CD14-positive monocyte (primary cell): ENCODE measurements around the gene ODR4. TPM values are rescaled to one million over a fixed set of nuclear protein-coding genes. Genes with fewer than 3 reads are reported as not detected.

Source experiments
- DNase-seq, 3 donors: peaks; one replicate each; pipeline ENCODE4 v3.0.0-alpha.2; 2011 to 2022
- H2AFZ ChIP-seq: 2 replicates; pipeline ENCODE4 v1.6.0; 2012; ENCODE audit warnings: mild to moderate bottlenecking, low read depth, low read length, inconsistent platforms; ENCODE audit not compliant: insufficient read depth, poor library complexity, severe bottlenecking
- H3K27ac ChIP-seq, 2 donors: 1 replicate in 1 of 2; 2 replicates in 1 of 2; pipeline ENCODE4 v1.5.1; 2012 to 2013; ENCODE audit warnings: low read length in 2 of 2, control low read depth in 1 of 2, inconsistent platforms in 1 of 2, low read depth in 1 of 2, mild to moderate bottlenecking in 1 of 2
- H3K27me3 ChIP-seq, 2 donors: one replicate each; pipeline versions ENCODE4 v1.6.0 to v1.6.1; 2011 to 2013; ENCODE audit warnings: low read length in 2 of 2; ENCODE audit not compliant: control insufficient read depth in 2 of 2, insufficient read depth in 2 of 2
- H3K36me3 ChIP-seq, 2 donors: replicated peaks in 1 of 2; 1 replicate in 1 of 2; 2 replicates in 1 of 2; pipeline versions ENCODE4 v1.5.1 to v1.6.1; 2012 to 2013; ENCODE audit warnings: low read length in 2 of 2, control low read depth in 1 of 2, inconsistent platforms in 1 of 2, mild to moderate bottlenecking in 1 of 2; ENCODE audit not compliant: insufficient read depth in 2 of 2, control insufficient read depth in 1 of 2
- H3K4me1 ChIP-seq, 2 donors: 1 replicate in 1 of 2; 2 replicates in 1 of 2; pipeline versions ENCODE4 v1.5.1 to v1.6.1; 2012 to 2013; ENCODE audit warnings: low read length in 2 of 2, control low read depth in 1 of 2, inconsistent platforms in 1 of 2, mild to moderate bottlenecking in 1 of 2, moderate library complexity in 1 of 2; ENCODE audit not compliant: insufficient read depth in 2 of 2, control insufficient read depth in 1 of 2
- H3K4me2 ChIP-seq: replicated peaks from 2 replicates; pipeline ENCODE3; 2012; ENCODE audit warnings: low read length, moderate library complexity, mild to moderate bottlenecking; ENCODE audit not compliant: poor library complexity, severe bottlenecking; ENCODE audit errors: extremely low read depth
- H3K4me3 ChIP-seq, 3 experiments: fragments of 200-600 bp in 1 of 3; sonication (generic) in 1 of 3; replicated peaks in 1 of 3; 1 replicate in 2 of 3; 2 replicates in 1 of 3; pipeline ENCODE4 v1.5.1; 2011 to 2013; ENCODE audit warnings: low read length in 3 of 3, mild to moderate bottlenecking in 3 of 3, control low read depth in 2 of 3, low read depth in 2 of 3, inconsistent platforms in 1 of 3, moderate library complexity in 1 of 3
- H3K79me2 ChIP-seq: 2 replicates; pipeline ENCODE4 v1.6.0; 2012; ENCODE audit warnings: mild to moderate bottlenecking, control low read depth, inconsistent platforms, low read length, moderate library complexity; ENCODE audit not compliant: insufficient read depth
- H3K9ac ChIP-seq: 2 replicates; pipeline ENCODE4 v1.6.0; 2017; ENCODE audit warnings: low read length, mild to moderate bottlenecking; ENCODE audit not compliant: insufficient read depth, poor library complexity, severe bottlenecking
- H3K9me3 ChIP-seq, 2 donors: replicated peaks in 1 of 2; 1 replicate in 1 of 2; 2 replicates in 1 of 2; pipeline versions ENCODE4 v1.5.1 to v1.6.1; 2012 to 2013; ENCODE audit warnings: low read length in 2 of 2, control low read depth in 1 of 2; ENCODE audit not compliant: control insufficient read depth in 1 of 2, insufficient read depth in 1 of 2
- H4K20me1 ChIP-seq: 2 replicates; pipeline ENCODE4 v1.6.0; 2012; ENCODE audit warnings: mild to moderate bottlenecking, low read length, control low read depth, moderate library complexity; ENCODE audit not compliant: insufficient read depth
- H3K27ac Mint-ChIP-seq, 7 donors: one replicate each; pipeline ENCODE4 v1.8.0; 2020; ENCODE audit warnings: mild to moderate bottlenecking in 7 of 7, mixed read lengths in 7 of 7, moderate library complexity in 6 of 7, inconsistent platforms in 2 of 7
- H3K27me3 Mint-ChIP-seq, 3 donors: one replicate each; pipeline ENCODE4 v1.8.0; 2021 to 2022; ENCODE audit warnings: low read depth in 3 of 3, mild to moderate bottlenecking in 3 of 3, mixed read lengths in 3 of 3, moderate library complexity in 3 of 3, inconsistent platforms in 1 of 3
- H3K36me3 Mint-ChIP-seq, 2 donors: one replicate each; pipeline ENCODE4 v1.8.0; 2020; ENCODE audit warnings: mixed read lengths in 2 of 2, inconsistent platforms in 1 of 2, mild to moderate bottlenecking in 1 of 2
- H3K4me1 Mint-ChIP-seq: one replicate; pipeline ENCODE4 v1.8.0; 2020; ENCODE audit warnings: mild to moderate bottlenecking, mixed read lengths
- H3K4me3 Mint-ChIP-seq, 2 donors: one replicate each; pipeline ENCODE4 v1.8.0; 2020; ENCODE audit warnings: mild to moderate bottlenecking in 2 of 2, mixed read lengths in 2 of 2, moderate library complexity in 1 of 2
- H3K9me3 Mint-ChIP-seq, 7 donors: one replicate each; pipeline ENCODE4 v1.8.0; 2020 to 2022; ENCODE audit warnings: mixed read lengths in 7 of 7, mild to moderate bottlenecking in 6 of 7, moderate library complexity in 6 of 7, inconsistent platforms in 2 of 7
- CTCF ChIP-seq: fragments of 200-600 bp; IDR thresholded peaks from one replicate; pipeline ENCODE4 v1.8.0; 2022; ENCODE audit warnings: antibody characterized with exemption, mild to moderate bottlenecking
- WGBS: methylation state at CpG from one replicate; pipeline ENCODE4 v1.1.5; 2013; ENCODE audit warnings: missing lambda C conversion rate; ENCODE audit not compliant: insufficient coverage; 5-methylcytosine and 5-hydroxymethylcytosine counted together
- intact Hi-C, 2 donors: fragments of 100-400 bp; cut with micrococcal nuclease; formaldehyde crosslinking; loops; one replicate each; pipeline versions ENCODE4 v1.15.0 to v1.15.1; 2023
- polyA plus RNA-seq, 3 donors: library from polyadenylated mRNA; depleted of rRNA in 1 of 3; unstranded in 2 of 3; stranded (reverse) in 1 of 3; fragments of 300-500 nt in 2 of 3; fragments of >200 nt in 1 of 3; fragmentation: Illumina TruSeq in 2 of 3; gene quantifications; 1 replicate in 2 of 3; 2 replicates in 1 of 3; pipeline ENCODE4 v1.2.3, GENCODE V29; 2012 to 2021

Gene ODR4
- polyA plus RNA-seq, 3 donors: 6.4 to 10.1 (median 9.7) TPM

GRCh38 chr1:186327331-186327730 lies 48.3 kb upstream of the ODR4 start:
- Histone ChIP-seq H3K4me2 (no peak overlapping the region), H3K9me3 (no peaks in the 10 kb centered on the region), H4K20me1 (no peaks in the 10 kb centered on the region), H3K4me3 (no peak overlapping the region), H3K79me2 (no peaks in the 10 kb centered on the region), H3K4me1 (no peaks in the 10 kb centered on the region), H2AFZ (no peak overlapping the region), H3K9ac (no peak overlapping the region), H3K27me3 (no peaks in the 10 kb centered on the region), H3K36me3 (peaks cover 90 to 96% of the 10 kb centered on the region in 2 donors), H3K27ac (no peak overlapping the region)
- no peaks in the 10 kb centered on the region for H3K4me1 Mint-ChIP-seq
- no CpG with 5 or more reads among the region's 1 CpG for WGBS
- DNase-seq: no peak
- H3K27ac Mint-ChIP-seq: no peak overlapping the region
- H3K9me3 Mint-ChIP-seq: no peaks in the 10 kb centered on the region
- no peak overlapping the region for H3K4me3 Mint-ChIP-seq
- intact Hi-C loops: no loop called here
- peaks cover 79 to 81% of the 10 kb centered on the region in 2 donors for H3K36me3 Mint-ChIP-seq
- TF ChIP-seq CTCF: no peak
- no peaks in the 10 kb centered on the region for H3K27me3 Mint-ChIP-seq

- peaks cover 80 to 87% of the 10 kb centered on the region in 2 donors for H3K36me3 Mint-ChIP-seq
- H3K4me1 Mint-ChIP-seq: no peaks in the 10 kb centered on the region
- no peaks in the 10 kb centered on the region for H3K4me1 ChIP-seq
- H3K9me3 ChIP-seq: no peaks in the 10 kb centered on the region
- H3K79me2 ChIP-seq: no peaks in the 10 kb centered on the region
- peak; percentile 69 for TF ChIP-seq CTCF
- no peak overlapping the region for H3K4me3 Mint-ChIP-seq
- H3K27me3 Mint-ChIP-seq: no peaks in the 10 kb centered on the region
- H3K9ac ChIP-seq: no peak overlapping the region
- no peak overlapping the region for H3K4me2 ChIP-seq
- peaks cover 91 to 96% of the 10 kb centered on the region in 2 donors for H3K36me3 ChIP-seq
- WGBS: no CpG with 5 or more reads among the region's 1 CpG
- H3K27me3 ChIP-seq: no peaks in the 10 kb centered on the region
- no peak overlapping the region for H3K27ac Mint-ChIP-seq
- no peak overlapping the region for H2AFZ ChIP-seq
- no peak overlapping the region for H3K27ac ChIP-seq
- no peaks in the 10 kb centered on the region for H3K9me3 Mint-ChIP-seq
- intact Hi-C loops: loop anchor here (10.0 kb wide), 1 partner anchor 1616 kb away; no protein-coding TSS in a partner anchor
- no peaks in the 10 kb centered on the region for H4K20me1 ChIP-seq
- no peak overlapping the region for H3K4me3 ChIP-seq
- no peak for DNase-seq
These were observed 44.9 kb upstream of the ODR4 start for GRCh38 chr1:186330758-186331157.
